ENCODE results near the gene JPH3. TPM values are rescaled to one million over a fixed set of nuclear protein-coding genes. Genes with fewer than 3 reads are reported as not detected.
"Not testable (repeated sequence)": the region's sequence is repeated elsewhere in the genome, so short reads cannot be mapped to it uniquely, and the experiment has no call there.

The JPH3 gene
- polyA plus RNA-seq, 3 donors: 0.62 to 1.1 (median 1.0) TPM

DNA sequence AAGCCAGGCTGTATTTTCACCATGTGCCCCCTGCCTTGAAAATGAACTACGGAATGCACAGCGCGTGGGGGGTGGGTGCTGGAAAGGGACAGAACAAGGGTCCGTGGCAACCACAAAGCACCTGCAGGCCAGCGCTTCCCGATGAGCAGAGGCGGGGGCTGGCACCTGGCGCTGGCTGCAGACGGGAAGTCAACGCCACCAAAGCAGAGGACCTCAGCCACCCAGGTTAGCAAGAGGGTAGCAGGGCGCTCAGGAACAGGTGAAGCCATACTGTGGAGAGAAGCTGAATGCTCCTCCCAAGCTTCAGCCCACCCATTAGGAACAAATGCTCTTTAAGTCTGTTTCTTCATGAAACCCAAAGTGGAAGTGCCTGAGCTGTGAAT is 98.8 kb downstream of the JPH3 start:
- DNase-seq (ENCODE audit: extremely low read depth in 1 of 11, low read depth in 9 of 11, low spot score in 4 of 11): no peak

DNA sequence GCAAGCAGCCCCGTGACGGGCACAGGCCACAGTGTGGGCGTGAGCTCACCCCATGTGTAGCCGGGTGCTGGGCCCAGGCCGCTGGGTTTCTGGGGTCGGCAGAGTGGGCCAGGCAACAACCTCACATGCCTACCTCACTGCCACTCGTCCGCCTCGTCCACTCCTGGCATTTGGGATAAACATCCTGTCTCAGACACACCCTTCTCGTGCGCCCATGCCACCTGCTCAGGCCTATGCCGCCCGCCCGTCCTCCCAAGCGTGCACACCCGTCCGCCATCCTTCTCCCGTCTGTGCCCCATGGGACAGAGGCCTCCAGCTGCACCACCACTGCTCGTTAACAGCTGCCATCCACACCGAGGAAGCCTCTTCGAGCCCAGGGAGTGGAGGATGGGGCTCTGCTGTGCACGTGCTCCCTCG is 99.2 kb downstream of the JPH3 start:
- no peak for DNase-seq (ENCODE audit: extremely low read depth in 1 of 11, low read depth in 9 of 11, low spot score in 4 of 11)

DNA sequence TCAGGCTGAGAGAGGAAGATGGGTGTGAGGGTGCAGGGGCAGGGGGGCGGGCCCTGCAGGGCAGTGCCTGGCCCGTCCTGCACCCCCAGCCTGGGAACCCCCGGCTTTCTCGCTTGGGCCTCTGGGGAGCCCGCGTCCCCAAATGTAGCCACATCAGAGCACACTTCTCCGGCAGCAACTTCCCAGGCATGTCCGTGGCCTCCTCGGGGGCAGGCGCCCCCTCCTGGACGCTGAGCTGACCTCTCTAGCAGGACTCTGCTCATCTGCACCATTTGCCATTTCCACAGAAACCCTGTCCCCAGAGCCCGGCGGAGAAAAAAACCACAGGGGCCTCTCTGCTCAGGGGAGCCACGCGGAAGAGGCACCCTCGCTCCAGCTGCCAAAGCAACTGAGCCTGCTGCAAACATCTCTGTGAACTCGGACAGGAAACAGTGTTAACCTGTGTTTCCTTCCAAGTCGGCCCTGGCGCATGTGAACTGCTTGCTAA is 100.1 kb downstream of the JPH3 start:
- no peak for DNase-seq (ENCODE audit: extremely low read depth in 1 of 11, low read depth in 9 of 11, low spot score in 4 of 11)

DNA sequence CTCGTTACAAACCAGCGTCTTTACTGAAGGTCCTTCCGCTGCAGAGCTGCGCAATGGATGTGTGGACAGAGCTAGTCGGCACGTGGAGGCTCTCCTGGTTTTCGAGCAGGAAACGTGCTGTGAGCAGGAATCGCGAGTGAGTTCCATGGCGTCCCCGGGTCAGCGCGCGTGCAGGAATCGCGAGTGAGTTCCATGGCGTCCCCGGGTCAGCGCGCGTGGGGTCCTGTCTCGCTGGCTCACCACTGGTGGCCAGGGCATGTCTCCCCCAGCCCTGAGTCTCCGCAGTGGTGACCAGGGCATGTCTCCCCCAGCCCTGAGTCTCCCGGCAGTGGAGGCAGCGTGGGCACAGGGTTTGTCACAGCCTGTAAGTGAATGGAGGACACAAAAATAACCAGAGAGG is 100.8 kb downstream of the JPH3 start:
- no peak for DNase-seq (ENCODE audit: extremely low read depth in 1 of 11, low read depth in 9 of 11, low spot score in 4 of 11)

DNA sequence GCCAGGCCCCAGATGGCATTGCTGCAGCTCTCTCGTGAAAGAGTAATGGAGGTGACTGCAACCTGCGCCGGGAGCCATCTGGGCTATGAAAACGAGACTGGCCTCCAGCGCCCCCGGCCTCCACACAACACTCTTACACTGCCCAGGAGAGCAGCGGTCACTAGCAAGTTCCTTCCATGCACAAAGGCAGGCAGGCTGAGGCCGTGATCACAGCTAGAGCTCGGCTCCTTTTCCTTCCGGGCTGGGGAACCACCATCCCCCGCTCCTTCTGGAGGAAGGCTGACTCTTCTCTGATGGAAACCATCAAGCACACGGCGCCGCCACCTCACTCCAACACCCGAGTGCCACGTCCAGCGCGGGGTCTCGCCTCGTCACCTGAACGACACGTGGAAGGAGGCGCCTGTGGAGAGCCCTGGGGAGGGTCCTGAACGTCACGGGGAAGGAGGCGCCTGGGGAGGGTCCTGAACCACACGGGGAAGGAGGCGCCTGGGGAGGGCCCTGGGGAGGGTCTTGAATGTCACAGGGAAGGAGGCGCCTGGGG is 101.6 kb downstream of the JPH3 start:
- DNase-seq (ENCODE audit: extremely low read depth in 1 of 11, low read depth in 9 of 11, low spot score in 4 of 11): no peak

DNA sequence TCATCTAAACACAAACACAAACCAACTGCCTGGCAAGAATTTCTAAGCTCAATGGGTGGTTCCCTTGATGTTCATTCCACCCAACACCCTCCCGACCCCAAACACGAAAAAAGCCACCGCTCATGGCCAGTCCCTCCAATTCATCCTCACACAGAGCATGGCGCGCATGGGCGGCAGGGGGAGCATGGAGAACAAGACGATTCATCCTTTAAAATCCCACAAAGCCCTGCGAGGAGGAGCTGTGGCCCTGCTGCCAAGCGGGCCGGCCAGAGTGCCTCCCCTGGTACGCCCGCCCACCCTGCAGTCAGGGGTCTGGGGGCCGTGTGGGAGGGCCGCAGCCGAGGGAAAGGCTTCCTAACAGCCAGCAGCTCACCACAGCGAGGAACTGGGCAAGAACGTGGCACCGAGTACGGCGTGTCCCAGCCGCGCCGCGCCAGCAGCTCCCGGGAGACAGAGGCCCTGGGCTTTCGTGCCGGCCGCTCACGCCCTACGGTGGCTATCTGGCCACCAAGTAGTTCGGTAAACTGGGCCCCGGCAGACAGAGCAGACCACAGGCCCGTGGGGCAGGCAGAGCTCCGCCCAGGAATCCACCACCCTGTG is 102.5 kb downstream of the JPH3 start:
- DNase-seq (ENCODE audit: extremely low read depth in 1 of 11, low read depth in 9 of 11, low spot score in 4 of 11): no peak

DNA sequence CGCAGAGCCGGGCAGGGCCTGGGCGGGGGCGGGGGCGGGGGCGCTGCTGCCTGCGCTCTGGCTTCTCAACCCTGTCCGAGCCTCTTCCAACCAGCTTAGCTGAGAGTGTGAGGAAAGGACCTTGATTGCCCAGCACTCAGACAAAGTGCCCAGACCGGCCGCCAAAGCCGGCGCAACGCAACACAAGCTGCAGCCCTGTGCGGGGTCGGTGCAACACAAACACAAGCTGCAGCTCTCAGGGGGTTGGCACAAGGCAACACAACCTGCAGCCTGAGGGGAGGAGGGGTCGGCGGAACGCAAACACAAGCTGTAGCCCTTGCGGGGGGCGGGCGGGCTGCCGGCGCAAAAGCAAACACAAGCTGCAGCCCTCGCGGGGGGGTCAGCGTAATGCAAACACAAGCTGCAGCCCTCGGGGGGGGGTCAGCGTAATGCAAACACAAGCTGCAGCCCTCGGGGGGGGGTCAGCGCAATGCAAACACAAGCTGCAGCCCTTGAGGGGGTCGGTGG is 103.5 kb downstream of the JPH3 start:
- peak in 1 of 11 donors; percentile 31 for DNase-seq (ENCODE audit: extremely low read depth in 1 of 11, low read depth in 9 of 11, low spot score in 4 of 11)

DNA sequence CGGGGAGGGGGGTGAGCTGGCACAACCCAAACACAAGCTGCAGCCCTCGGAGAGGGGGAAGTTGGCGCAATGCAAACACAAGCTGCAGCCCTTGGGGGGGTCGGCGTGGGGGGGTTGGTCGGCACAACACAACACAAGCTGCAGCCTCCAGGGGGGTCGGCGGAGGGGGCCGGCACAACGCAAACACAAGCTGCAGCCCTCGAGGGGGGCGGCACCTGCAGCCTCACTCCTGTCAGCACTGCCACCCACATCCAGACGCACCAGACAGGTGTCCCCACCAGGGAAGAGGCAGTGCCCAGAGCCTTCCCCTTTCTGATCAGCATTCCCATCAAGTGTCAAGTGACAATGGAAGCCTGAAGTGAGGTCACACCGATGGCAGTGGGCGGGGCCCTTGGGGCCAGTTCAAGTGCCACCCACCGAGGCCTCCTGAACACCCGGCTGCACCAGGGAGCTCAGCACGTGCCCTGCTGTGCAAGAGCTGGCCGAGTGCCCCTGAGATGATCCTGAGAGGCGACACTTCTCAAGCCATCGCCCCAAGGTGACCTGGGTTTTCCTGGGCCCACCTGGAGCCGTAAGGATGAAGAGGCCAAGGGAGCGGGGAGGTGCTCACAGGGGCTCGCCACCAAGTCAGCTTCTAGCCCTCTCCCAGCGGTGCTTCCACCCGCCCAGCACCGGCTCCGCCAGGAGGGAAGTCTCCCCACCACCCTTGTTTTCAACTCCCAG is 104.1 kb downstream of the JPH3 start:
- DNase-seq (ENCODE audit: extremely low read depth in 1 of 11, low read depth in 9 of 11, low spot score in 4 of 11): no peak

DNA sequence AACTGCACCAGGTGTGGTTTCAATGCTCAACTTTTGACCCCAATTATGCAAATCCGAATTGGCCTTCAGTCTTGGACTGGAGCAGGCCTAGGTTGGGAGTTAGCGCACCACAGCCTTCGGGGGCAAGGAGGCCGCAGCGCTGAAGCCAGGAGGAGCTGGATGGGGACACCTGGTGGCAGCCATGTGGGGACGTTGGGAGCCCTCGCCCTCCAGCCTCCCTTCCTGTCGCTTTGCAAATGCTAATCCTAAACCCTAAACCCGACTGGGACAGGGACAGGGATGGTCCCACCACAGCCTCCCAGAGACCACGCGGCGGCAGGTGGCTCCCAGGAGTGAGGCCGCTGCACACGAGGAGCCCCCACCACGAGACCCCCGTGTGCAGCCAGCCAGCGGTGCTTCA is 104.8 kb downstream of the JPH3 start:
- no peak for DNase-seq (ENCODE audit: extremely low read depth in 1 of 11, low read depth in 9 of 11, low spot score in 4 of 11)

DNA sequence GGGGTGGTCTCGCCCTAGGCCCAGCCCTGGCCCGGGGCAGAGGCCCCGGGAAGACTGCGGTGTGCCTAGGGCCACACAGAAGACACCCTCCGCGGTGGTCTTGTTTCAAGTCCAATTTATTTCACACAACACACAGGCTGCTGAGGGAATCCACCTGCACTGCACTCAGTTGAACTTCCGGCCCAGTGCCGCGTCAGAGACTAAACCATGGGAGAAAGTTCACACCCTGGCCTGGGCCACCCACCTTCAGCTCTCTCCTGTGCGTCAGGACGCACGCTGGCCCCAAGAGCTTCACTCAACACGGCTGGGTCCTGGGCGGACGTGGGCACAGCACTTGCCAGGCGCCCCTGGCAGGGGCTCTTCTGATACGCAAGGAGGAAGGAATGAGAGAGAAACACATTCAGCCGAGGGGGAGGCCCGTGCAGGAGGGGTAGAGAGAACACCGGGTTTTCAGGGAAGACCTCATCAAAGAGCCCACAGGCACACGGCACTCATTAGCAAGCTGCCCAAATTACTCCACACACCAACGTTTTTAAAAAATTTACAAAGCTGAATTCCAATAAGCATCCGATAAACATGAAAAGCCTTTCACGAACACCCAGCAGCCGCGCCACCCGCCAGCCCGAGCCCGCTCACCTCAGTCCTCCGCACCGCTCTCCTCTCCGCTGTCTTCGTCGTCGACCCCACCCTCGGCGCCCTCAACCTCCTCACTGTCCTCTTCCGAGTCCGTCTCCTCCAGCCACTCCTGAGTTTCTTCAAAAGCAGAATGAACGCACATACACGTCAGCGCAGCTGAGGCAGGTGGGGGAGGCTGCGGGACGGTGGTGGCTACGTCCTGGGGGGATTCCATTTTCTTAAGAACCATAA is 105.6 kb downstream of the JPH3 start:
- DNase-seq (ENCODE audit: extremely low read depth in 1 of 11, low read depth in 9 of 11, low spot score in 4 of 11): no peak

DNA sequence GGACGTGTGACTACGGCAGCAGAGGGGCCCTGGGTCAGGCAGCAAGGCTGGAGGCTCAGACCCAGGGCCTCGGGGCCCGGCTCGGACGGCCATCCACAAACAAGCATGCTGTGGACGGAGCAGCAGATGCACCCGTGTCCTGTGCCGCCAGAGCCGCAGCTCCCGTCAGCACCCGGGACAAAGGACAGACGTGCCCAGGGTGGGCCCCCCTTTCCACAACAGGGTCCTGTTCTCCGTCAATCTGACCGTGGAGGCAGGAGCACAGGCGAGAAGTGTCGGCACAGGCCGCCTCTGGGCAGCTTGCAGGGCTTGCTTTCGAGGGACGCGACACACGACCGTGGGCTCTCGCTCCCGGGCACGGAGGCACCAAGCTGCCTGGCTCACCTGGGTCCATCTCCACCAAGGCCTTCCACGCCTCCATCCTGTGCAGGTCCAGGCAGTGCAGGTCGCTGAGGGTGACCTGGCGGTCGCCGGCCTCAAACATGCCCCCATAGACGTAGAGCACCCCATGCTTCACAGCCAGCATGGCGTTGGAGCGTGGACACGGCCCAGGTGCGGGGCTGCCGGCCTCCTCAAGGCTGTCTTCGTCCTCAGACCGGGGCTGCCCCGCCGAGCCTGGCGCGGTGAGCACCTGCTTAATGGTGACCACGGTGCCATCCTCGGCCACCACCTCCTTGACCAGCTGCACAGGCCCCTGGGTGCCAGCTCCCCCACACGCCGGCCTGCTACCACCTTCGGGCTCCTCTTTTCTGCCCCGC is 106.8 kb downstream of the JPH3 start:
- no peak for DNase-seq (ENCODE audit: extremely low read depth in 1 of 11, low read depth in 9 of 11, low spot score in 4 of 11)

DNA sequence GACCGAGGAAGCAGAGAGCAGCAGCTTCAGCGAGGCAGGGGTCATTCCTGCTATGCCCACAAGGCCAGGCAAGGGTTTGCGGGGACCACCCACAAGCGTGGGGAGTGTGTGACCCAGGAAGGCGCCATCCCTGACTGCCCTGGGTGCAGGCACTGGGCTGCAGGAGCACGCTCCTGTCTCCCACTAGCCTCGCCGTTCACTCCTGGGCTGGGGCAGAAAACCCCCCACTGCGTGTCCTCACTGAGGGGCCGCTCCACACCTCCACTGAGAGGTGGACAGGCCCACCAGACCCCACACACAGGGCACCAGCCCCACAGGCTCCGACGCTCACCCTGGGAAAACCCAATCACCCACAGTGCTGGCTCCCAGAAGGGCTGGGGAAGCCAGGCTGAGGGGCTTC is 107.4 kb downstream of the JPH3 start:
- no peak for DNase-seq (ENCODE audit: extremely low read depth in 1 of 11, low read depth in 9 of 11, low spot score in 4 of 11)

DNA sequence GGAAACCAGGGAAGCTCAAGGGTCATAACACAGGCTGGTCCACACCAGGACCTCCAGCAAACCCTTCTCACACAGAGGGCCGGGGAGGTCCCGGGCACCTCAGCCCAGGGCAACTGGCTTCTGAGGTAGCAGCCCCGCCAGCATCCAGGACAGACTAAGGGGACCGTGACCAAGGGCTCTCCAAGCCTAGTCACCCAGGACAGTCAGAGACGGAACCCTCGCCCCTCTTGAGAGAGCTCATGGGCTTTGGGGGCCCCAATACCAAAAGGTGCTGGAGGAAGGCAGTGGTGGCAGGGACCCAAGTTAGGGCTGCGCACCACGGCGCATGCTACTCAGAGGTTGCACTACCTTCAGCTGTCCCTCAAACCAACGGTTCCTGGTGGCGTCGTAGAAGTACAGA is 108.6 kb downstream of the JPH3 start:
- no peak for DNase-seq (ENCODE audit: extremely low read depth in 1 of 11, low read depth in 9 of 11, low spot score in 4 of 11)

DNA sequence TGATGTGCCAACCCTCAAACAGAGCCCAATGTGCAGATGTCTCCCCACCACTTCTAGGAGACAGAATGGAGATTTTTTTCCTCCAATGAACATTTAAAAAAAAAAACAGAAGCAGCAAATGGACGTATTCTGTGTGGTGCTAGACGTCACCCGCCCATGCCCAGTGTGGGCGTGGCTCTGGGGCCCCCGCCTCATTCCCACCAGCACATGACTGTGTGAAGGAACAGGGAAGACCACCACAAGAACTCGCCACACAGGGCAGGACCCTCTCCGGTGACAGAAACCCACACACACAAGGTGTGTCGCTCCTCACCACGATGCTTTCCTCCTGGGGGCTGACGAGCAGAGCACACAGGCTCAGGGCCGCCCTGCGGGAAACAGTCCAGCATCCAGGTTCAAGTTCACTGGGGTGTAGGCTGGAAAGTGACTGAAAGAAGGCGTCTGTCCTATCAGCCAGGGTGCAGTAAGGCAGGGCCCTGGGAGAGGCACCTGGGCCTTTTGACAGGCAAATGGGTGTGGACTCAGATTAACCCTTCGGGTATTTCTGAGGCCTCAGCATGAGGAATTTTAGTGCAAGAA is 110.0 kb downstream of the JPH3 start:
- DNase-seq (ENCODE audit: extremely low read depth in 1 of 11, low read depth in 9 of 11, low spot score in 4 of 11): no peak

DNA sequence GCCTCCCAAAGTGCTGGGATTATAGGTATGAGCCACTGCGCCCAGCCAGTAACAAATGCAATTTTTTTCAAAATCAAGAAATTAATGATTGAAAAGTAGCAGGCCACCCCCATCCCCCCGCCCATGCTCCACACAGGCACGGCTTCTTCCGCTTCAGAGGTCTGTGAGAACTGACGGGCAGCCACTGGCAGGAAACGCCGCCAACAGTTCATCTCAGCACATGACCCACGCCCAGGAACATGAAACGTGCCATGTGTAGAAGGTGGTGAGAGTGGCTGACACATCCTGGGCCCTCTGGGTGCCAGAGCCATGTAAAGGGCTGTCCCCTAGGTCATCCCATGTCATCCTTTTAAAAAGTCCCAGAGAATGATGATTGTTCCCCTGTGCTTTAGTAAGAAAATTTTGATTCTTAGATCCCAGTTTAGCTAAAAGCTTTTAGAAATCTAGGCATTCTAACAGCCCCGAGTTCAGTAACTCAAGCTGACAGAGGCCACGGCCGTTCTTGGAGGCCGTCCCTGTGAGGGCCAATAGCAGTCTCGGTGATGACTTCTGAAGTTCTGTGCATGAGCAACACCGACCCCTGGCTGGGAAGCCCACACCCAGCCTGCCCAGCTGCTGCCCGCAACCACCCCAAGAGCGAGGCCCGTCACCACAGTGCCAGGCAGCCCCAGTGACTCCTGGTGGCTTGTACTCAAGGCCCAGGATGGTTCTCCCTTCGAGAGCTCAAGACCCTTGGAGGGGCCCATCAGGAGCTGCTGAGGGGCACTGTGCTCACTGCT is 111.3 kb downstream of the JPH3 start:
- DNase-seq (ENCODE audit: extremely low read depth in 1 of 11, low read depth in 9 of 11, low spot score in 4 of 11): no peak

DNA sequence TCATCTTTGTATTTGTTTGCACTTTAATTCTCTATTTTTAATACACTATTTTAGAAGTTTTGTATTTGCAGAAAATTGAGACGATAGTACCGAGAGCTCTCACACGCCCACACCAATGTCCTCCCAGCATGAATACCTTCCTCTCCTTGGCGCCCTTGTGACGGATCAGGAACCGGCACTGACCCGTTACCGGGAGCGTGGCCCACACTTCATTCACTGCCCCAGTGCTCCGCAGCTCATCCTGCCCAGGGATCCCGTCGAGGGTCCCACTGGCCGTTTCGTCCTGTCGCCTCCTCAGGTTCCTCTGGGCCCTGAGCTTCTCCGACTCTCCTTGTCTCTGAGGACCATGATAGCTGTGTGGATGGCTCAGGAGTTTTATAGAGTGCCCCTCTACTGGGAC is 112.9 kb downstream of the JPH3 start:
- DNase-seq (ENCODE audit: extremely low read depth in 1 of 11, low read depth in 9 of 11, low spot score in 4 of 11): no peak

DNA sequence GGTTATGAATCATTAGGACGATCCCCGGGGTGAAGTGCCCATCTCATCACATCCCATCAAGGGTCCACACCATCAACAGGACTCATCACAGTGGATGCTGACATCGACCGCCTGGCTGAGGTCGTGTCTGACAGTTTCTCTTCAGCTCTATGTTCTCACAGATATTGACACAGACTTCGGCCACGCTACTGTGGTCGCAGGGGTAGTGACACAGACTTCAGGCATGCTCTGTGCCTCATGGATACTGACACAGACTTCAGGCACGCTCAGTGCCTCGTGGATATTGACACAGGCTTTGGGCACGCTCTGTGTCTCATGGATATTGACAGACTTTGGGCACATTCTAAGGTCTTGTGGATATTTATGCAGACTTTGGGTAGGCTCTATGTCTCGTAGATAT is 113.3 kb downstream of the JPH3 start:
- no peak for DNase-seq (ENCODE audit: extremely low read depth in 1 of 11, low read depth in 9 of 11, low spot score in 4 of 11)

DNA sequence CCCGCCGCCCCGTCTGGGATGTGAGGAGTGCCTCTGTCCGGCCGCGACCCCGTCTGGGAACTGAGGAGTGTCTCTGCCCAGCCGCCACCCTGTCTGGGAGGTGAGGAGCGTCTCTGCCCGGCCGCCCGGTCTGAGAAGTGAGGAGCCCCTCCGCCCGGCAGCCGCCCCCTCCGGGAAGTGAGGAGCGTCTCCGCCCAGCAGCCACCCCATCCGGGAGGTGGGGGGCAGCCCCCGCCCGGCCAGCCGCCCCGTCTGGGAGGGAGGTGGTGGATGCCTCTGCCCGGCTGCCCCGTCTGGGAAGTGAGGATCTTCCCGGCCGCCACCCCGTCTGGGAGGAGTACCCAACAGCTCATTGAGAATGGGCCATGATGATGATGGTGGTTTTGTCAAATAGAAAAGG is 116.5 kb downstream of the JPH3 start:
- not testable (repeated sequence) for DNase-seq (ENCODE audit: extremely low read depth in 1 of 11, low read depth in 9 of 11, low spot score in 4 of 11)

Data from renal cortex interstitium (tissue), 11 donors.